M059J (cell line): ENCODE data around the gene LNX1. TPM values are rescaled to one million over a fixed set of nuclear protein-coding genes. Genes with fewer than 3 reads are reported as not detected.
"Not testable (repeated sequence)": the region's sequence is repeated elsewhere in the genome, so short reads cannot be mapped to it uniquely, and the experiment has no call there.

Source experiments
- DNase-seq: peaks from one replicate; pipeline ENCODE4 v3.0.0-alpha.2; 2012; ENCODE audit warnings: low read depth
- total RNA-seq: library from RNA; depleted of rRNA; stranded (reverse); fragments of >200 nt; shearing (Covaris generic); gene quantifications from 2 replicates; pipeline ENCODE4 v1.2.3, GENCODE V29; 2014; rRNA removed

The LNX1 gene
- total RNA-seq, 1 experiment from 2014 or later = 1.7 TPM

- no peak for DNase-seq
Measured at GRCh38 chr4:53463340-53463739, 127.9 kb downstream of the LNX1 start.

GRCh38 chr4:53461244-53461643 lies 130.0 kb downstream of the LNX1 start:
- no peak for DNase-seq

GRCh38 chr4:53459548-53459947 lies 131.7 kb downstream of the LNX1 start:
- DNase-seq = peak; percentile 23

- no peak for DNase-seq
Measured at GRCh38 chr4:53456178-53456577, 135.1 kb downstream of the LNX1 start.

GRCh38 chr4:53455766-53456165 lies 135.5 kb downstream of the LNX1 start:
- no peak for DNase-seq

GRCh38 chr4:53453385-53453784 lies 137.9 kb downstream of the LNX1 start:
- no peak for DNase-seq

- peak; percentile 11 for DNase-seq
Measured at GRCh38 chr4:53450773-53451172, 140.5 kb downstream of the LNX1 start.

- DNase-seq = no peak
Measured at GRCh38 chr4:53444954-53445353, 146.3 kb downstream of the LNX1 start.

- DNase-seq = no peak
Measured at GRCh38 chr4:53441564-53441963, 149.7 kb downstream of the LNX1 start.

GRCh38 chr4:53436251-53436650 lies 155.0 kb downstream of the LNX1 start:
- no peak for DNase-seq

- no peak for DNase-seq
Measured at GRCh38 chr4:53432528-53433424, 158.5 kb downstream of the LNX1 start.

GRCh38 chr4:53431052-53431451 lies 160.2 kb downstream of the LNX1 start:
- DNase-seq = no peak

- no peak for DNase-seq
Measured at GRCh38 chr4:53427366-53427765, 163.9 kb downstream of the LNX1 start.

- DNase-seq = no peak
Measured at GRCh38 chr4:53424280-53424679, 167.0 kb downstream of the LNX1 start.

- no peak for DNase-seq
Measured at GRCh38 chr4:53422367-53422766, 168.9 kb downstream of the LNX1 start.

GRCh38 chr4:53421791-53422190 lies 169.5 kb downstream of the LNX1 start:
- DNase-seq = no peak

GRCh38 chr4:53419208-53419607 lies 172.1 kb downstream of the LNX1 start:
- no peak for DNase-seq

- DNase-seq = not testable (repeated sequence)
Measured at GRCh38 chr4:53409479-53409878, 181.8 kb downstream of the LNX1 start.

Other genes starting within 250 kb of the LNX1 start
- 11.2 and 18.3 TPM in 2 replicates for gene SCFD2, start 225.4 kb downstream of the LNX1 start, total RNA-seq
- gene FIP1L1, start 213.8 kb downstream of the LNX1 start, total RNA-seq = 46.6 and 47.4 TPM in 2 replicates